Cardiac septum (tissue), 1 donor: ENCODE measurements around the gene KLB. TPM values are rescaled to one million over a fixed set of nuclear protein-coding genes. Genes with fewer than 3 reads are reported as not detected.
"Not testable (repeated sequence)": the region's sequence is repeated elsewhere in the genome, so short reads cannot be mapped to it uniquely, and the experiment has no call there.

Source experiments
- DNase-seq: peaks from one replicate; pipeline ENCODE4 v3.0.0-alpha.2; 2020; ENCODE audit warnings: low spot score
- intact Hi-C: fragments of 100-400 bp; cut with DNase I; formaldehyde crosslinking; loops from one replicate; pipeline ENCODE4 v1.14.0; 2022
- long read RNA-seq: library from polyadenylated mRNA; unstranded; transcript quantifications from one replicate; pipeline ENCODE4 v2.0.0, GENCODE V29; 2021
- total RNA-seq: library from RNA; stranded (reverse); fragmentation: NEBNext Ultra II Directional; extraction: Animal tissue kit (Norgen Biotek cat#: 25700); gene quantifications from one replicate; pipeline ENCODE4 v1.2.1, GENCODE V29; 2021
- donor health status: DM: no; HTN: no; CAD: no.

The KLB gene
- 0.05 TPM for total RNA-seq
- long read RNA-seq: 0 reads

GRCh38 chr4:39406763-39407583 is at the start of gene KLB:
Gene KLB, plus strand, starts transcription at chr4:39406930. Its CDS starts 20 bp downstream, at chr4:39406950.
- no peak for DNase-seq
- intact Hi-C loops: no loop called here

- no peak for DNase-seq
- intact Hi-C loops: no loop called here
Measured at GRCh38 chr4:39357002-39357401, 49.7 kb upstream of the KLB start.

- DNase-seq: not testable (repeated sequence)
Measured at GRCh38 chr4:39360611-39361010, 46.1 kb upstream of the KLB start.

GRCh38 chr4:39362827-39363226 is 43.9 kb upstream of the KLB start:
- intact Hi-C loops: no loop called here
- DNase-seq: no peak

More at GRCh38 chr4:39360611-39361010, 46.1 kb upstream of the KLB start:
- intact Hi-C loops: not testable (repeated sequence)

- intact Hi-C loops: no loop called here
- DNase-seq: no peak
Measured at GRCh38 chr4:39363773-39364393, 42.8 kb upstream of the KLB start.

- DNase-seq: no peak
- intact Hi-C loops: loop anchor here (5.0 kb wide), 1 partner anchor 92 kb away; the partner anchor contains the start of genes LIAS and RPL9
Measured at GRCh38 chr4:39365360-39365759, 41.4 kb upstream of the KLB start.

- intact Hi-C loops: loop anchor here (5.0 kb wide), 1 partner anchor 91 kb away; the partner anchor contains the start of genes LIAS and RPL9
- DNase-seq: peak; percentile 94
Measured at GRCh38 chr4:39365830-39366771, 40.6 kb upstream of the KLB start, which contains the start of gene RFC1. Gene RFC1, minus strand, starts transcription at chr4:39366362. Its CDS starts 121 bp downstream, at chr4:39366241.

- intact Hi-C loops: loop anchor here (5.0 kb wide), 1 partner anchor 90 kb away; the partner anchor contains the start of genes LIAS and RPL9
- no peak for DNase-seq
Measured at GRCh38 chr4:39367166-39367565, 39.6 kb upstream of the KLB start.

- DNase-seq: no peak
- intact Hi-C loops: loop anchor here (5.0 kb wide), 1 partner anchor 88 kb away; the partner anchor contains the start of genes LIAS and RPL9
Measured at GRCh38 chr4:39369301-39369700, 37.4 kb upstream of the KLB start.

GRCh38 chr4:39371209-39371608 is 35.5 kb upstream of the KLB start:
- DNase-seq, intact Hi-C loops: not testable (repeated sequence)

GRCh38 chr4:39375478-39375877 is 31.3 kb upstream of the KLB start:
- no peak for DNase-seq
- intact Hi-C loops: no loop called here

- DNase-seq: no peak
- intact Hi-C loops: no loop called here
Measured at GRCh38 chr4:39383690-39384089, 23.0 kb upstream of the KLB start.

- intact Hi-C loops: no loop called here
- DNase-seq: no peak
Measured at GRCh38 chr4:39384563-39384962, 22.2 kb upstream of the KLB start.

- intact Hi-C loops: no loop called here
- DNase-seq: no peak
Measured at GRCh38 chr4:39390603-39391002, 16.1 kb upstream of the KLB start.

- no peak for DNase-seq
- intact Hi-C loops: no loop called here
Measured at GRCh38 chr4:39394706-39395105, 12.0 kb upstream of the KLB start.

GRCh38 chr4:39401640-39402039 is 5.1 kb upstream of the KLB start:
- intact Hi-C loops, DNase-seq: not testable (repeated sequence)

- intact Hi-C loops: no loop called here
- DNase-seq: no peak
Measured at GRCh38 chr4:39407584-39407885, 805 bp downstream of the KLB start.

GRCh38 chr4:39410415-39410814 is 3.7 kb downstream of the KLB start:
- intact Hi-C loops: no loop called here
- no peak for DNase-seq

GRCh38 chr4:39411561-39411960 is 4.8 kb downstream of the KLB start:
- intact Hi-C loops, DNase-seq: not testable (repeated sequence)
